Measurements from ENCODE around the gene BTNL9. TPM values are rescaled to one million over a fixed set of nuclear protein-coding genes. Genes with fewer than 3 reads are reported as not detected.
A peak's percentile ranks its signal among the peaks of the same experiment; 100 is the strongest.
"Not testable (repeated sequence)": the region's sequence is repeated elsewhere in the genome, so short reads cannot be mapped to it uniquely, and the experiment has no call there.

The BTNL9 gene
- total RNA-seq, 2 donors from 2014 or later, result 1.8 TPM; not detected in 1

- H3K4me3 Mint-ChIP-seq; H3K27ac Mint-ChIP-seq; H3K9me3 ChIP-seq (ENCODE audit: control insufficient read depth, low read length, poor library complexity, severe bottlenecking); H3K36me3 Mint-ChIP-seq (ENCODE audit: low read depth); ATAC-seq; DNase-seq; H3K4me1 Mint-ChIP-seq: not testable (repeated sequence)
- peaks cover 41% of the 10 kb centered on the region for H3K27me3 Mint-ChIP-seq
Observed at GRCh38 chr5:181045857-181046256, 5.8 kb downstream of the BTNL9 start.

GRCh38 chr5:181047288-181047687 lies 7.2 kb downstream of the BTNL9 start:
- no peaks in the 10 kb centered on the region for H3K9me3 ChIP-seq (ENCODE audit: control insufficient read depth, low read length, poor library complexity, severe bottlenecking)
- Mint-ChIP-seq H3K4me1 (peaks cover 12% of the 10 kb centered on the region), H3K27ac (no peak overlapping the region), H3K4me3 (no peak overlapping the region), H3K36me3 (ENCODE audit: low read depth) (peaks cover 8% of the 10 kb centered on the region), H3K27me3 (peaks cover 41% of the 10 kb centered on the region)
- ATAC-seq (no peak), DNase-seq (no peak)

GRCh38 chr5:181047921-181048320 lies 7.9 kb downstream of the BTNL9 start:
- Mint-ChIP-seq H3K4me1 (peaks cover 12% of the 10 kb centered on the region), H3K36me3 (ENCODE audit: low read depth) (peaks cover 8% of the 10 kb centered on the region), H3K27me3 (peaks cover 37% of the 10 kb centered on the region), H3K4me3 (no peak overlapping the region), H3K27ac (no peak overlapping the region)
- no peak for DNase-seq
- H3K9me3 ChIP-seq (ENCODE audit: control insufficient read depth, low read length, poor library complexity, severe bottlenecking), result no peaks in the 10 kb centered on the region
- no peak for ATAC-seq

- H3K27me3 Mint-ChIP-seq, result peaks cover 55% of the 10 kb centered on the region
Observed at GRCh38 chr5:181050016-181050415, 9.9 kb downstream of the BTNL9 start.

GRCh38 chr5:181051841-181052671 lies 12.0 kb downstream of the BTNL9 start:
- Mint-ChIP-seq H3K4me3 (peak overlapping the region; percentile 89), H3K4me1 (peaks cover 16% of the 10 kb centered on the region), H3K36me3 (ENCODE audit: low read depth) (peaks cover 8% of the 10 kb centered on the region), H3K27ac (no peak overlapping the region), H3K27me3 (peaks cover 75% of the 10 kb centered on the region)
- DNase-seq (no peak), ATAC-seq (no peak)
- no peaks in the 10 kb centered on the region for H3K9me3 ChIP-seq (ENCODE audit: control insufficient read depth, low read length, poor library complexity, severe bottlenecking)

More at GRCh38 chr5:181050016-181050415, 9.9 kb downstream of the BTNL9 start:
- no peaks in the 10 kb centered on the region for H3K9me3 ChIP-seq (ENCODE audit: control insufficient read depth, low read length, poor library complexity, severe bottlenecking)
- DNase-seq (no peak), ATAC-seq (no peak)
- Mint-ChIP-seq H3K4me1 (peaks cover 14% of the 10 kb centered on the region), H3K36me3 (ENCODE audit: low read depth) (peaks cover 8% of the 10 kb centered on the region), H3K27ac (no peak overlapping the region), H3K4me3 (no peak overlapping the region)

- Mint-ChIP-seq H3K36me3 (ENCODE audit: low read depth) (peaks cover 8% of the 10 kb centered on the region), H3K4me3 (peak overlapping the region; percentile 89), H3K4me1 (peaks cover 16% of the 10 kb centered on the region), H3K27me3 (peaks cover 83% of the 10 kb centered on the region), H3K27ac (no peak overlapping the region)
- H3K9me3 ChIP-seq (ENCODE audit: control insufficient read depth, low read length, poor library complexity, severe bottlenecking), result no peaks in the 10 kb centered on the region
- DNase-seq (no peak), ATAC-seq (no peak)
Observed at GRCh38 chr5:181052672-181053487, 12.8 kb downstream of the BTNL9 start.

- no peak for DNase-seq
- peaks cover 9% of the 10 kb centered on the region for H3K36me3 Mint-ChIP-seq (ENCODE audit: low read depth)
- H3K27ac Mint-ChIP-seq, result no peak overlapping the region
- peak overlapping the region; percentile 84 for H3K4me3 Mint-ChIP-seq
- no peaks in the 10 kb centered on the region for H3K9me3 ChIP-seq (ENCODE audit: control insufficient read depth, low read length, poor library complexity, severe bottlenecking)
- H3K4me1 Mint-ChIP-seq, result peaks cover 16% of the 10 kb centered on the region
- no peak for ATAC-seq
- H3K27me3 Mint-ChIP-seq, result peaks cover 90% of the 10 kb centered on the region
Observed at GRCh38 chr5:181053488-181054121, 13.5 kb downstream of the BTNL9 start.

GRCh38 chr5:181054138-181054537 lies 14.1 kb downstream of the BTNL9 start:
- peaks cover 92% of the 10 kb centered on the region for H3K27me3 Mint-ChIP-seq
- no peaks in the 10 kb centered on the region for H3K9me3 ChIP-seq (ENCODE audit: control insufficient read depth, low read length, poor library complexity, severe bottlenecking)
- H3K4me3 Mint-ChIP-seq, result peak overlapping the region; percentile 84
- peaks cover 15% of the 10 kb centered on the region for H3K4me1 Mint-ChIP-seq
- H3K27ac Mint-ChIP-seq, result no peak overlapping the region
- peaks cover 11% of the 10 kb centered on the region for H3K36me3 Mint-ChIP-seq (ENCODE audit: low read depth)
- DNase-seq, result no peak
- ATAC-seq, result no peak

- H3K9me3 ChIP-seq (ENCODE audit: control insufficient read depth, low read length, poor library complexity, severe bottlenecking), result no peaks in the 10 kb centered on the region
- H3K4me1 Mint-ChIP-seq, result peaks cover 13% of the 10 kb centered on the region
- H3K36me3 Mint-ChIP-seq (ENCODE audit: low read depth), result peaks cover 10% of the 10 kb centered on the region
- ATAC-seq (no peak), DNase-seq (no peak)
- H3K4me3 Mint-ChIP-seq, result peak overlapping the region; percentile 84
- H3K27ac Mint-ChIP-seq, result no peak overlapping the region
- peaks cover 87% of the 10 kb centered on the region for H3K27me3 Mint-ChIP-seq
Observed at GRCh38 chr5:181054871-181055459, 14.9 kb downstream of the BTNL9 start.

- no peak overlapping the region for H3K27ac Mint-ChIP-seq
- no peaks in the 10 kb centered on the region for H3K9me3 ChIP-seq (ENCODE audit: control insufficient read depth, low read length, poor library complexity, severe bottlenecking)
- peaks cover 10% of the 10 kb centered on the region for H3K36me3 Mint-ChIP-seq (ENCODE audit: low read depth)
- DNase-seq (no peak), ATAC-seq (no peak)
- no peak overlapping the region for H3K4me3 Mint-ChIP-seq
- peaks cover 13% of the 10 kb centered on the region for H3K4me1 Mint-ChIP-seq
- peaks cover 87% of the 10 kb centered on the region for H3K27me3 Mint-ChIP-seq
Observed at GRCh38 chr5:181056431-181056830, 16.4 kb downstream of the BTNL9 start.

- no peak for ATAC-seq
- Mint-ChIP-seq H3K4me1 (peaks cover 6% of the 10 kb centered on the region), H3K27me3 (peaks cover 94% of the 10 kb centered on the region)
Observed at GRCh38 chr5:181058321-181058720, 18.3 kb downstream of the BTNL9 start.

GRCh38 chr5:181058786-181059296 lies 18.8 kb downstream of the BTNL9 start:
- DNase-seq, result no peak
- no peak for ATAC-seq
- no peaks in the 10 kb centered on the region for H3K9me3 ChIP-seq (ENCODE audit: control insufficient read depth, low read length, poor library complexity, severe bottlenecking)
- peaks cover 3% of the 10 kb centered on the region for H3K4me1 Mint-ChIP-seq
- no peak overlapping the region for H3K4me3 Mint-ChIP-seq
- peaks cover 3% of the 10 kb centered on the region for H3K36me3 Mint-ChIP-seq (ENCODE audit: low read depth)
- H3K27ac Mint-ChIP-seq, result no peak overlapping the region
- peaks cover 92% of the 10 kb centered on the region for H3K27me3 Mint-ChIP-seq

More at GRCh38 chr5:181058321-181058720, 18.3 kb downstream of the BTNL9 start:
- no peak overlapping the region for H3K27ac Mint-ChIP-seq
- H3K4me3 Mint-ChIP-seq, result no peak overlapping the region
- DNase-seq, result no peak
- H3K9me3 ChIP-seq (ENCODE audit: control insufficient read depth, low read length, poor library complexity, severe bottlenecking), result no peaks in the 10 kb centered on the region
- peaks cover 6% of the 10 kb centered on the region for H3K36me3 Mint-ChIP-seq (ENCODE audit: low read depth)
